MM.1S (cell line): ENCODE measurements around the gene GSG1L2.

ENCODE experiments used
- DNase-seq: peaks from one replicate; pipeline ENCODE4 v3.0.0-alpha.2; 2015
- H2AFZ ChIP-seq: fragments of 300-600 bp; sonication (generic); 2 replicates; pipeline ENCODE4 v1.6.0; 2016; ENCODE audit warnings: antibody characterized with exemption, low read length
- H3F3A ChIP-seq: fragments of 300-600 bp; sonication (generic); 2 replicates; pipeline ENCODE4 v1.6.1; 2016; ENCODE audit warnings: mild to moderate bottlenecking, antibody characterized with exemption, low read length, moderate library complexity, mixed read lengths; ENCODE audit not compliant: insufficient read depth
- H3K27ac ChIP-seq: fragments of 300-600 bp; sonication (generic); 2 replicates; pipeline ENCODE4 v1.5.1; 2016; ENCODE audit warnings: mild to moderate bottlenecking, low read length
- H3K27me3 ChIP-seq: fragments of 300-600 bp; sonication (generic); replicated peaks from 2 replicates; pipeline ENCODE4 v1.6.0; 2016; ENCODE audit warnings: low read length; ENCODE audit not compliant: insufficient read depth
- H3K36me3 ChIP-seq: fragments of 300-600 bp; sonication (generic); replicated peaks from 2 replicates; pipeline ENCODE4 v1.6.1; 2016; ENCODE audit warnings: mild to moderate bottlenecking, low read length, mixed read lengths; ENCODE audit not compliant: insufficient read depth
- H3K4me1 ChIP-seq: fragments of 300-600 bp; sonication (generic); 2 replicates; pipeline ENCODE4 v1.6.1; 2016; ENCODE audit warnings: low read length, mixed read lengths
- H3K4me2 ChIP-seq: fragments of 300-600 bp; sonication (generic); 2 replicates; pipeline ENCODE4 v1.6.0; 2016; ENCODE audit warnings: low read depth, low read length
- H3K4me3 ChIP-seq: fragments of 300-600 bp; sonication (generic); 2 replicates; pipeline ENCODE4 v1.5.1; 2016; ENCODE audit warnings: low read length, mixed read lengths
- H3K79me2 ChIP-seq: fragments of 300-600 bp; sonication (generic); 2 replicates; pipeline ENCODE4 v1.6.1; 2016; ENCODE audit warnings: mixed run types, low read length, mixed read lengths
- H3K9ac ChIP-seq: fragments of 300-600 bp; sonication (generic); 2 replicates; pipeline ENCODE4 v1.6.1; 2016; ENCODE audit warnings: low read length, mixed read lengths
- H3K9me2 ChIP-seq: fragments of 300-600 bp; sonication (generic); replicated peaks from 2 replicates; pipeline ENCODE4 v1.6.1; 2016; ENCODE audit warnings: mild to moderate bottlenecking, low read length, mixed read lengths; ENCODE audit not compliant: insufficient read depth
- H3K9me3 ChIP-seq: fragments of 300-600 bp; sonication (generic); replicated peaks from 2 replicates; pipeline ENCODE4 v1.6.1; 2016; ENCODE audit warnings: mild to moderate bottlenecking, low read length, mixed read lengths; ENCODE audit not compliant: insufficient read depth
- H4K20me1 ChIP-seq: fragments of 300-600 bp; sonication (generic); 2 replicates; pipeline ENCODE4 v1.6.1; 2016; ENCODE audit warnings: mild to moderate bottlenecking, low read length, moderate library complexity, mixed read lengths; ENCODE audit not compliant: insufficient read depth
- EZH2 ChIP-seq: fragments of 300-600 bp; sonication (generic); optimal IDR thresholded peaks from 2 replicates; pipeline ENCODE3; 2017; ENCODE audit warnings: low read depth, mild to moderate bottlenecking, antibody characterized with exemption, low read length, mixed read lengths
- EZH2phosphoT487 ChIP-seq: fragments of 300-600 bp; sonication (generic); IDR thresholded peaks from 2 replicates; pipeline ENCODE4 v1.6.1; 2018; ENCODE audit warnings: antibody characterized with exemption, low read length
- TF ChIP-seq, protein P1 (sequence below): fragments of 300-600 bp; sonication (generic); IDR thresholded peaks from 2 replicates; pipeline ENCODE4 v1.5.1; 2016; ENCODE audit warnings: antibody characterized with exemption, low read length, mixed read lengths

Gene GSG1L2

GRCh38 chr17:9828296-9829295, 6.7 kb upstream of the GSG1L2 start:
- no peaks in the 10 kb centered on the region for H4K20me1 ChIP-seq
- TF ChIP-seq EZH2 = no peak
- TF ChIP-seq EZH2phosphoT487 = no peak
- TF ChIP-seq, protein P1, sequence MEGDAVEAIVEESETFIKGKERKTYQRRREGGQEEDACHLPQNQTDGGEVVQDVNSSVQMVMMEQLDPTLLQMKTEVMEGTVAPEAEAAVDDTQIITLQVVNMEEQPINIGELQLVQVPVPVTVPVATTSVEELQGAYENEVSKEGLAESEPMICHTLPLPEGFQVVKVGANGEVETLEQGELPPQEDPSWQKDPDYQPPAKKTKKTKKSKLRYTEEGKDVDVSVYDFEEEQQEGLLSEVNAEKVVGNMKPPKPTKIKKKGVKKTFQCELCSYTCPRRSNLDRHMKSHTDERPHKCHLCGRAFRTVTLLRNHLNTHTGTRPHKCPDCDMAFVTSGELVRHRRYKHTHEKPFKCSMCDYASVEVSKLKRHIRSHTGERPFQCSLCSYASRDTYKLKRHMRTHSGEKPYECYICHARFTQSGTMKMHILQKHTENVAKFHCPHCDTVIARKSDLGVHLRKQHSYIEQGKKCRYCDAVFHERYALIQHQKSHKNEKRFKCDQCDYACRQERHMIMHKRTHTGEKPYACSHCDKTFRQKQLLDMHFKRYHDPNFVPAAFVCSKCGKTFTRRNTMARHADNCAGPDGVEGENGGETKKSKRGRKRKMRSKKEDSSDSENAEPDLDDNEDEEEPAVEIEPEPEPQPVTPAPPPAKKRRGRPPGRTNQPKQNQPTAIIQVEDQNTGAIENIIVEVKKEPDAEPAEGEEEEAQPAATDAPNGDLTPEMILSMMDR = no peak
- H3K36me3 ChIP-seq = no peaks in the 10 kb centered on the region
- H3K79me2 ChIP-seq = no peaks in the 10 kb centered on the region
- no peak overlapping the region for H3K4me3 ChIP-seq
- H2AFZ ChIP-seq = no peak overlapping the region
- no peaks in the 10 kb centered on the region for H3F3A ChIP-seq
- DNase-seq = no peak
- no peak overlapping the region for H3K27ac ChIP-seq
- H3K9ac ChIP-seq = no peak overlapping the region
- H3K27me3 ChIP-seq = no peaks in the 10 kb centered on the region
- no peaks in the 10 kb centered on the region for H3K4me1 ChIP-seq
- no peaks in the 10 kb centered on the region for H3K9me2 ChIP-seq
- no peak overlapping the region for H3K4me2 ChIP-seq
- no peaks in the 10 kb centered on the region for H3K9me3 ChIP-seq

GRCh38 chr17:9825641-9826150, 3.8 kb upstream of the GSG1L2 start, which contains the start of gene GLP2R:
Gene GLP2R, plus strand, starts transcription at chr17:9825924. Its CDS starts 140 bp downstream, at chr17:9826064.
- TF ChIP-seq EZH2 (no peak), EZH2phosphoT487 (no peak)
- TF ChIP-seq, protein P1 = no peak
- H3K9ac ChIP-seq = no peak within 1 kb of the TSS

DNA sequence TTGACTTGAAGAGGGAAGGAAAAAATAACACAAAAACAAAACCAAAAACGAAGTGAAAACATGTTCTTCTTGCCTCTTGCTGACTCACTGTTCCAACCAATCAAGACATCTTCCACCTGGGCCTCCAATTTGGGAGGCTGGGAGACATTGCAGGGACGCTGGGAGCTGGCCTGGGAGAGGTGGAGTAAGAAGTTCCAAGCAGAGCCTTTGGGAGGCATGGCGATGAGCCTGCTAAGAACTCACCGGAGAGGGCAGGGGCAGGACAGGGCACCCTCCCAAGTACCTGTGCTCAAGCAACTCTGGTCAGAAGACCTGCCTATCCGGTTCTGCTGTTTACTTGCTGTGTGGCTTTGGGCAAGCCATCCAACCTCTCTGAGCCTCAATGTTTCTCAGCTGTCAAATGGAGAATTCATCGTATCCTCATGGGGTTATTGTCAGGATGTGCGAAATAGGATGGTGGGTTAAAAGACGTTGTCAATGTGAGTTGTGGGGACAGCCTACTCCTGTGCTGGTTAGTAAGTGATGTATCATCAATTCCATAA, 3.0 kb upstream of the GSG1L2 start:
- H3K27ac ChIP-seq = no peak overlapping the region
- no peaks in the 10 kb centered on the region for H4K20me1 ChIP-seq
- no peak for DNase-seq

More at GRCh38 chr17:9825641-9826150, 3.8 kb upstream of the GSG1L2 start, which contains the start of gene GLP2R:
- Histone ChIP-seq H3K27me3 (no peaks in the 10 kb centered on the region), H3K4me1 (no peaks in the 10 kb centered on the region), H3F3A (no peaks in the 10 kb centered on the region), H3K4me2 (no peak within 1 kb of the TSS), H3K79me2 (no peaks in the 10 kb centered on the region), H3K9me2 (no peaks in the 10 kb centered on the region), H3K27ac (no peak within 1 kb of the TSS), H3K9me3 (no peaks in the 10 kb centered on the region), H4K20me1 (no peaks in the 10 kb centered on the region), H3K36me3 (no peaks in the 10 kb centered on the region), H2AFZ (no peak within 1 kb of the TSS), H3K4me3 (no peak within 1 kb of the TSS)
- DNase-seq = no peak

More for the DNA sequence above, 3.0 kb upstream of the GSG1L2 start:
- H3K4me3 ChIP-seq = no peak overlapping the region
- no peak overlapping the region for H3K4me2 ChIP-seq
- H3K9ac ChIP-seq = no peak overlapping the region
- H2AFZ ChIP-seq = no peak overlapping the region
- H3K79me2 ChIP-seq = no peaks in the 10 kb centered on the region
- no peaks in the 10 kb centered on the region for H3K9me2 ChIP-seq
- no peaks in the 10 kb centered on the region for H3K27me3 ChIP-seq
- TF ChIP-seq, protein P1 = no peak
- H3K4me1 ChIP-seq = no peaks in the 10 kb centered on the region
- no peaks in the 10 kb centered on the region for H3K36me3 ChIP-seq
- no peaks in the 10 kb centered on the region for H3F3A ChIP-seq
- no peaks in the 10 kb centered on the region for H3K9me3 ChIP-seq
